GM18867 (cell line): ENCODE measurements around the gene RAPGEF5.

Experiments
- ATAC-seq: cut with Tn5 transposase; IDR thresholded peaks from one replicate; pipeline ENCODE4 v1.9.1; 2021; ENCODE audit warnings: mild to moderate bottlenecking, moderate library complexity; ENCODE audit not compliant: unreplicated experiment

RAPGEF5 gene

DNA sequence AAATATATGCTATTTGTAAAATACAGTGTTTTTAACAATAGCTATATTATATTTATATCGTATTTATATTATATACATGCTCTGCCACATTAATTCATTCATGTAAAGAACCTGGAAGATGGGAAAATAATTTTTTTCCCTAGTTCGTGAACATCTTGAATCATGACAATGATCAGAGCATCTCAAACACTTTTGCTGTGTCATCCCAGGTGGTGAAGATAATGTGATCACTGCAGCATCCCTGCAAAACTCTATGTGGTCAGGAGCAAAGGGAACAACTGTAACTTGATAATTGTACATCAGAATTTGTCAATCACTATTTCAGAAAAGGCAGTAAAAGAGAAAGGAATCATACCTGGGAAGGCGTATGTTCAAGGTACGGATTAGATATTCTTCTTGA lies 39.3 kb downstream of the RAPGEF5 start:
- no peak for ATAC-seq

- ATAC-seq: no peak
Observed at GRCh38 chr7:22316914-22317313, 40.0 kb downstream of the RAPGEF5 start.

DNA sequence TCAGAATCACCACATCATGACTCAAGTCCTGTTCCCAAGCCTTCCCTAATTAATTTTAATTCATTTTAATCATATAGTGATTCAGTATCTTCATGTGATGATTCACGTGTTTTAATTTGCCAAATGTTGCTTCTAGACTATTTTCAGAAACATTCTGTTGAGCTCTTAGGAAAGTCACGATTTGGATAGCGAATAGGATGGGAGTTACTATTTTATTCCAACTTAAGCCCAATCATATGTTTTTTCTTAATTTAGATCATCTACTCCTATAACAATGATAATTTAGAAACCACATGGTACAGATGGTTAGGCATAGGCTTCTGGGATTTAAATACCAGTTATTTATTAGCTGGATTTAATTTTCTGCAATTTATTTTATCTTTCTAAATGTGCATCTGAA lies 49.1 kb downstream of the RAPGEF5 start:
- no peak for ATAC-seq

GRCh38 chr7:22305706-22306105 lies 51.2 kb downstream of the RAPGEF5 start:
- no peak for ATAC-seq

- ATAC-seq: no peak
Observed at GRCh38 chr7:22302951-22303423, 54.0 kb downstream of the RAPGEF5 start.

DNA sequence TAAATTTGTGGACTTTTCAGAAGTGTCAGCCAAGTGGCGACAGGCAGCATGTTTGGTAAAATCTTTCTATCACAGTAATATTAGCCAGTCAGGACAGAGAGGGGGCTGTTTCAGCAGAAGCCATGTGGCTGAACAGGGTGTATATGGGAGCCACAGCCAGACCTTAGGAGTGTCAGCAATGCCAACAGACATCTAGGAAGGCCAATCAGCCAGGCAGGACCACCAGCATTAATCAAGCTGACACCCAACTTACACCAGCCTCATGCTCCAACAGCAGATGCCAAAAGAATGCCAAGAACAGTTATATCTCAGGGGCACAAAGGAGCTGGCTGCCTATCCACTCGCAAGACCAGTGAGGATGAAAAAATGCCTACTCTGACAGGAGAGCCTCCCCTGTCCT lies 54.8 kb downstream of the RAPGEF5 start:
- no peak for ATAC-seq

DNA sequence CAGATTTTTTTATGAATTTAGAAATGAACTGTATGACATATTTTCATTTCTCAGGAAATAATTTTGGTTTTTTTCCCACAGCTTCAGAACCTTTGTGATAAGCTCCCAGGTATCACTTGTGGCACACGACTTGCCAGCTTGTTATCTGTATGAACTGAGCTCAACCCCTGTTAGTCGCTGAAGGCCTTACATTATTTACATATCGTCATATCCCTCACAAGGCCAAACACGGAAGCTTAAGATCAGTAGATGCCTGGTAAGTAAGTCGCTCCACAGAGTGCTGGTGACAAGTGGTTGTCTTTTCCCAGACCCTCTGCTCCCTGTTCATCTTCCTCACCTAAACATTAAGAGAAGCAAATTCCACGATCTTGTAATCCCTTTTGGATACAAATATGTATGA lies 55.2 kb downstream of the RAPGEF5 start:
- no peak for ATAC-seq

GRCh38 chr7:22300839-22301238 lies 56.1 kb downstream of the RAPGEF5 start:
- ATAC-seq: no peak

DNA sequence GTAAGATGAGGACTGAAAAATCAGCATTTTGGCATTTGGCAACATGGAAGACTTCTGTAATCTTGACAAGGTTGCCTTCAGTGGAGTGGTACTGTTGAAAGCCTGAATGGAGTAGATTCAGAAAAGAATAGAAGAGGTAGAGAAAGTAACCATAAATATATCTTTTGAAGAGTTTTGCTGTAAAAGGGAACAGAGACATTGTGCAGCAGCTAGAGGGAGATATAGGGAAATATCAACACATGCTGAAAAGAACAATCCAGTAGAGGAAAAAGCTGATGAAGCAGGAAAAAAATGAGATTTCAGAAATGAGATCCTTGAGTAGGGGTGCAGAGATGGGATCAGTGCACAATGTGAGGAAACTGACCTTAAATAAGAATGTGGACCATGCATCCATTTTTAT lies 60.0 kb downstream of the RAPGEF5 start:
- no peak for ATAC-seq

DNA sequence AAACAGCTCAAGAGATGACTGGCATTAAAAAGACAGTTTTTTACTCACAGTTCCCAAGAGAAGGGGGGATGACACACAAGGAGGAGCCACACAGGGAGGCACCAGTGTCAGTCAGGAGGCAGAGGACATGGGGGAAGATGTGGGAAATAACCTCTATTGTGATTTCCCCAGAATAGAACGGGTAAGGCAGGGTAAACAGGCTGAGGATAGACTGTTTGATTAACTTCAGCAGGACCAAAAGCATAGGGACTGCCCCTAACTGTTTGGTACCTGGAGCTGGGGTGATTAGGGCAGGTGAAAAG lies 60.7 kb downstream of the RAPGEF5 start:
- ATAC-seq: no peak

GRCh38 chr7:22295402-22296264 lies 61.3 kb downstream of the RAPGEF5 start:
- ATAC-seq: no peak

GRCh38 chr7:22292531-22292930 lies 64.4 kb downstream of the RAPGEF5 start:
- ATAC-seq: no peak

DNA sequence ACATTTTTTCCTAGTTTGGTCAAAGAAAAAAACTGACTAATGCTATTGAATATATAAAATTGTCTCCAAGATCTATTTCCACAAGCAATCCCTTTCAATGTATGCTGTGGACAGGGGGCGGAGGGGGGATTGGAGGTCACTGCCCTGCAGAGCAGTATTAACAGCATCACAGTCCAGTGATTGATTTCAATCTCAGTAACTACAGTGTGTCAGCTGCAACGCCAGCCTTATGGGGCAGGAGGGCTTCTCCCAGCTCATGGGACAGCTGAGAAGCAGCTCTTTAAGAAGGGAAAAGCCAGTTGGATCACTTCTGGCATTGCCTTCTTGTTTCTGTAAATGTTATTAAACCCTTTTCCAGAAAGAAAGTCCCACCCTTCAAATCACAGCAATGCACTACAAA lies 65.0 kb downstream of the RAPGEF5 start:
- ATAC-seq: no peak

- no peak for ATAC-seq
Observed at GRCh38 chr7:22288202-22288601, 68.8 kb downstream of the RAPGEF5 start.

DNA sequence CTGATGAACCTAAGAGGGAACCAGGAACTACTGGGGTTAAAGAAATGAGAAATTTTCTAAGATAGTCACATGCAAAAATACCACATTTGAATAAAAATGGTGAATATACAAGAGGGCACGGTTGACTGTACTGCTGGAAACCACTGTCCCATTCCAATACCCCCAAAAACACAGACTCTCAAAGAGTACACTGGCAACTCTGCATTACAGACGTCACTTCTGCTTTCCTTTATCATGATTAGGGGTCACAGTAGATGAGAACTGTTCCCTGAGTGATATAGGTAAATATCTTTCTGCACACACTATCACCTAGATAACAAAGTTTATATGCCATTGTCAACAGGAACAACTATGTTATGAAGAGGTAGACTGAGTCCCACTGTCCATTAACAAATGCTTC lies 69.5 kb downstream of the RAPGEF5 start:
- no peak for ATAC-seq

GRCh38 chr7:22286436-22286835 lies 70.5 kb downstream of the RAPGEF5 start:
- ATAC-seq: no peak

GRCh38 chr7:22281481-22281880 lies 75.5 kb downstream of the RAPGEF5 start:
- ATAC-seq: no peak

- ATAC-seq: no peak
Observed at GRCh38 chr7:22280031-22280430, 76.9 kb downstream of the RAPGEF5 start.

- no peak for ATAC-seq
Observed at GRCh38 chr7:22278660-22279059, 78.3 kb downstream of the RAPGEF5 start.

DNA sequence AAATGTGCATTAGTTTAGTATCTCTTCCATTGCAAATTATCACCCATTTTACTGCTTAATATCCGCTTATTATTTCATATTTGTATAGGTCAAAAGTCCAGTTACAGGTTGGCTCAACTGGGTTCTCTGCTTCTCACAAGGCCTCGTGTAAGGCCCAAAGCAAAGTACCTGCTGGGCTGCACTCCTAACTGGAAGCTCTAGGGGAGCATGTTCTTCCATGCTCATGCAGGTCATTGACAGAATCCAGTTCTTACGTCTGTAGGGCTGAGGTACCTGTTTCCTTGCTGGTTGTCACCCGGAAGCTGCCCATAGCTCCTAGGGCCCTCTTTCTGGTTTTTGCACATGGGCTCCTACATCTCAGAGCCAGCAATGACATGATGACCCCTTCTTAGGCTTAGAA lies 79.6 kb downstream of the RAPGEF5 start:
- ATAC-seq: no peak

GRCh38 chr7:22275661-22276060 lies 81.3 kb downstream of the RAPGEF5 start:
- no peak for ATAC-seq

- ATAC-seq: no peak
Observed at GRCh38 chr7:22271311-22271710, 85.6 kb downstream of the RAPGEF5 start.

GRCh38 chr7:22270371-22270770 lies 86.6 kb downstream of the RAPGEF5 start:
- no peak for ATAC-seq
